Stimulated activated CD4-positive, alpha-beta T cell treated with anti-CD3 and anti-CD28 coated beads, Interleukin-4, amount 100 ng/mL, for 1 hour (primary cell): Measurements from ENCODE around the gene E2F2.

Experiments
- DNase-seq: peaks from one replicate; pipeline ENCODE4 v3.0.0-alpha.2; 2020

E2F2 gene

DNA sequence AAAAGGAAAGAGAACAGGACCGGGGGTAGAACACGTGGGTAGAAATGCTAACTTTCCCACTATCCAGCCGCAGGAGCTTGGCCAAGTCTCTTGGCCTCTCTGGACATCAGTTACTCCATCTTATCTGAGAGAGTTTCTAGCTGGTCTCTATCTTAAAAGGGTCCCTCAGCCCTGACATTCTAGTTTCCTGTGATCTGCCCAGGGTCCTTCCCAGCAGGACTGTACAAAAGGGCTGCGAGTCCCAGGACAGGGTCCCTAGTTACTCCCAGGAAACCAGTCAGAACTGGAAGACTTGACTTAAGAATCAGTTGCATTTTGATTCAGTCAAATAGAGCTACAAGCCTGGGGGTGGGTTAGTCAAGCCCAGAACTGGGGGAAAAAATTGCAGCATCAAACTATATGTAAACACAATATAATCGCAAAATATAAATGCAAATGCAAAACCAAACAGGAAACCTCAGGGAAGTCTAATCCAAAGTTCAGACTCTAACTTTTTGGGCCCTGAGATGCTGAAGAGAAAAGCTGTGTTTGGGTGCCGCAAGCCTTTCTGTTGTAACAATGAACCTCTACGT lies 49.9 kb downstream of the E2F2 start:
- DNase-seq: no peak

DNA sequence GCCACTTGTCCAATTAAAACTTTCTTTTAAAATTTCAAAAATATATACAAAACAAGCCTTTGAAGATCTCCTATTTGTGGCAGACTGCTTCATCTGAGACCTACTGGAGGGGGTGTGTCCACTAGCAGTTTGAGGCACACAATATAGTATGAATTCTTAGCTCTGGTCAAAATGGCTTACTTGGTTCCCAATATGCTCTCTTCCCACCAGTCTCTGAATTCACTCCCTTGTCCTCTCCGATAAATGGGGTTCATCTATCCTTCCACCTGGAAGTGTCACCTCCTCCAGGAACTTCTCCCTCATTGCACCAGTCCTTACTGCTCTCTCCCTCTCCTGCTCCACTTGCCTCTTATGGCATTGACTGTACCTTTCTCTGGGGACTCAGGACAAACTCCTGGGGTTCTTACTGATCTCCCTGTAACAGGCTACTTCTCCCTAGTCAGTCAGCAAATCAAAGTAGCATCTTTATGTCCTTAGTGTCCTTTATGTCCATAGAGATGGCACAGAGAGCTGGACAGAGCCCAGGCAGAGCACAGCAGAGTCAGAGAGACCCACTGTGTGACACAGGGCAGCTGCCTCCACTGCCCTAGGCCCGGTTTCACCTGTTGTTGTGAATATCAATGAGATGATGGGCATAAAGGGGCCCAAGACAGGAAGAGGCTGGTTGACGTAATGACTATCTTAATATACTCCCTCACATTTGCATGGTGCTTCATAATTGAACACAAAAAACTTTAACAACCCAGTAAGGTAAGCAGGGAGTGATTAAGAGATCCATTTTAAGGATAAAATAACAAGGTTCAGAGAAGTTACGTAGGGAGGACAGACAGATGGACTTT lies 50.6 kb downstream of the E2F2 start:
- DNase-seq: no peak

DNA sequence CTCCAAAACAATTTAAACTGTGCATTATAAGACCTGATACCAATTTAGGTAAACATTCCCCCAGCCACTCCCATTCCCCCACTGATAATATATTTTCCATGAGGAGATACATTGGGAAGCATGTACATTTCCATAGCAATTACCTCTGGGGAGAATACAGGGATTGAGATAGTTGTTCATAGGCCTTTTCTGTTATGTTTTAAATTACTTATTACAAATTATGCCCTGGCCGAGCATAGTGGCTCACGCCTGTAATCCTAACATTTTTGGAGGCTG lies 51.4 kb downstream of the E2F2 start:
- DNase-seq: no peak

DNA sequence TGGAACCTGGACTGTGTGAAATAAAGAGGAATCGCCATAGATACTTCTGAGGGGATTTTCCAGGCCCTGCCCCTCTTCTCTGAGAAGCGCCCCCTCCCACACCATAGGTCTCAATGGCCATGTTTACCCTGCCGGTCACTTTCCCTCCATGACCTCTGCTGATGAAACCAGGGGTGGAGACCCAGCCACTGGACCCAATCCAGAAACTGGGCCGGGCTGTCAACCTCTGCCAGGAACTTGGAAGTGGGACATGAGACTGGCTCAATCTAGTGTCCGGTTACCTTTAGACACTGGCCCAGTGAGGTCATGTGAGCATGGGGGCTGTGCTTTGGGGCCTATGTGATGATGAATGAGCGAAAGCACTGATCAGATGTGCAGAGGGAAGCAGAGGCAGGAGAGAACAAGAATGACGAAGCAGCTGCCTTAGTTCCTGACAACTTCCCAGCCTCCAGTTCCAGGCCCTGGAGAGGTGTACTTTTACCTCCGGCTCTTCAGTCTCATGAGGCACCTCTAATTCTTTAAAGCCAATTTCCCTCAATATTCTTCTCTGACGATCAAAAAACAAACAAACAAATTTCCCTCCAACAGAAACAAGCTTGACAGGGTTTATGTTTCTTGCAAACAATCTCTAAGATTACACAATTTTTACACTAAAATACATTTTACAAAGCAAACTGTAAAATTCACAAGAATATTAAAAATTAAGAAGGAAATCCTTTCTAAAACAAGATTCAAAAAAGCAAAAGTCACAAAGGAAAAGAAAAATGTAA lies 52.0 kb downstream of the E2F2 start:
- DNase-seq: no peak

DNA sequence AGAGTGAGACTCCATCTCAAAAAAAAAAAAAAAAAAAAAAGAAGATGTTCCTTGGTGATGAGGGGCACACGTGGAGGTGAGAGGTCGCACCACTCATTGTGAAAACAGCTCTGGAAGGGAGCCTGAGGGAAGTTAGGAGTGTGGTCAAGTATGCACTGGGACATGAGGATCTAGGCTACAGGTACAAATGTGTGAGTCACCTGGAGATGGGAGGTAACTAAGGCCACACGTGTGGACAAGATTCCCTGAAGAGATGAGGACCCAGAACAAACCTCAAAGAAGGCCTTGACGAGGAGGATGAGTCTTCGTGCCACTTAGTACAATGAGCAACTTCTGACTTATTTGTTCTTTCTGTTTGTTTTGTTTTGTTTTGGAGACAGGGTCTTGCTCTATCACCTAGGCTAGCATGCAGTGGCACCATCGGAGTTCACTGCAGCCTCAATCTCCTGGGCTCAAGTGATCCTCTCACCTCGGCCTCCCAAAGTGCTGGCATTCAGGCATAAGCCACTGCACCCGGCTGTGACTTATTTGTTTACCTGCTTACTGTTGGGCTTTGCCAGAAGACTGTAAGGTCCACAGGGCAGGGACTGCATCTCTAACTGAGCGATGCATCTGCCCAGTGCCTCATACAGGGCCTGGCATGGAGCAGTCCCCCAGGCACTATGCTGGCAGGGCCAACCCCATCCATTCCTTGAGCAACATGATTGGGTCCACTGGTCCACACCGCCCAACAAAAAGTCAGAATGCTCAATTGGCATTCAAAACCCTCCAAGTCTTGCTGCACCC lies 53.5 kb downstream of the E2F2 start:
- no peak for DNase-seq

DNA sequence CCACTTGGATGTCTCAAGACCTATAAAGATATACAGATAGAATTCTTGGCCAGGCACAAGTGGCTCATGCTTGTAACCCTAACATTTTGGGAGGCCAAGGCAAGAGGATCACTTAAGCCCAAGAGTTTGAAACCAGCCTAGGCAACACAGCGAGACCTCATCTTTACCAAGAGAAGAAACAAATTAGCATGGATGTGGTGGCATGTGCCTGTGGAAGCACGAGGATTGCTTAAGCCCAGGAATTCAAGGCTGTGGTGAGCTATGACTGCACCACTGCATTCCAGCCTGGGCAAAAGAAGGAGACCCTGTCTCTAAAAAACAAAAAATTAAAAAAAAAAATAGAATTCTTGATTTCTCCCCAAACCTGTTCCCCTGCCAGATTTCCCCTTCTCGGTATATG lies 55.4 kb downstream of the E2F2 start:
- no peak for DNase-seq

DNA sequence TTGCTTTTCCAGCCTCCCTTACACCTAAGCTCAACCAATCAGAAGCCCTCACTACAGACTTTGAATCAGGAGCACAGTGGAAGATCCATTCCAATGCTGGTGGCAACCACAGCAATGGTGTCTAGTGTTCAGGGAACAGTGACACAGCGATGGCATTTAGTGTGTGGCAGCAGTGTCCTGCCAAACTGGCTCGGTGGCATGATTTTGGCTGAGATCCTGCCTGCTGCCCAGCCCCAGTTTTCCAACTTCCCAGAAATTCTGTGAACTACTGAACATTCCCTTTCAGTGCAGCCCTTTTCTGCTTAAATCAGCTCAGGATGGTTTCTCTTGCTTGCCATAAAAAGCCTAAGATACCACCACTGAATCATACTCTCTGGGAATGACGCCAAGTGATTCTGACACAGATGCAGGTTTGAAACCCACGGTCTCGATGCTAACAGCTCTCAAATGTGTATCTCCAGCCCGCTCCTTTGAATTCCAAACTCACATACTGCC lies 55.9 kb downstream of the E2F2 start:
- no peak for DNase-seq

DNA sequence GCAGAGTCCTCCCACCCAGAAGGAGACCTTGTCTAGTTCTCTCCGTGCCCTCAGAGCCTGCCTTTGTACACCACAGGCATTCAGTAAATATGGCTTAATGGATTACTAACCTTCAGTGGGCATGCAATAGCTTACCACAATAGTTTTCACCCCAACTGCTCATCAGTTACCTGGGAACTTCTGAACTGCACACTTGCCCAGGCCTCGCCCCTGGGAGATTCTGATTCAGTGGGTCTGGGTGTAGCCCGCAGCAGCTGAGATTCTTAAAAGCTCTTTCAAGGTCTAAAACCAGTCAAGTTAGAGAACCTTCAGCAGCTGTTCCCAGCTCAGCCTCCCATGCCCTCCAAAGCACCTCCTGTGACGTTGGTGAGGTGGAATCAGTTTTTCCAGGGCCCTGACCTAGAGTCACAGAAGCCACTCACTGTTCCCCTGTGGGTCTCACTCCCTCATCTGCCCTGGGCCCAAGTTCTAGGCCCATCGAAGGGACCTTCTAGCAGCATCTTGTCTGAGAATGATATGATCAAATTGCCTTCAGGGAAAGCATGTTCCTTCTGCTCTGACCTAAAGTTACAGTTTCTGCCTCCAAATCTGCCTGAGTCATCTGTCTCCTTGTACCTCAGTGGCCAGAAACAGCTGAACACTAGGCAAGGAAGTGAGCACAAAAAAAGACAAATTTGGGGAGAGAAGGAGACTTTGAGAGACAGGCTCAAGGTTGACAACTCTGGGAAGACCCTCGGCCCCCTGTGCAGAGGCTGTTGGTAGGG lies 57.8 kb downstream of the E2F2 start:
- DNase-seq: no peak

DNA sequence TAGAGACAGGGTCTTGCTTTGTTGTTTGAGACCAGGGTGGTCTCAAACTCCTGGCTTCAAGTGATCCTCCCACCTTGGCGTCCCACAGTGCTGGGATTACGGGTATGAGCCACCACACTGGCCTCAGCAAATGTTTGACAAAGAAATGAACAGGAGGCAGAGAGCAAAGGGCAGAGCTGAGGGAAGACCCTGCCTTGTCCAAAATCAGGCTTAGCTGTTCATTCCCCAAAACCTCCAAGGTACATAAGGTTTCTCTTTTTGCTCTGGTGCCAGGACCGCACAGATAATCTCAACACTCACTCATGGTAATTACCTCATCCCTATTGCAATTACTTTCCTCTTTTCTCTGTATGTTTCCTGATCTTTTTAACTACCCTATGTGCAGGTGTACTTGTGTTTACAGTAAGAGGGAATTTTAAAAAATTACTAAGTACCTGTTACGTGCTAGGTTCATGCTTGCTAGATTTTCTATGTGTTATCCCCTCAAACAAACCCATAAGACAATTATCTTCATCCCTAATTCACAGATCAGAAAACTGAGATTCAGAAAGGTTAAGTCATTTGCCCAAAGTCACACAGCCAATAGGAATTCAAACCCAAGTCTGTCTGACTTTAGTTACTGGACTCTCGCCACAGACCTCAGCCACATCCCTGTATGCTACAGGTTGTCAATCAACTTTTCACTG lies 58.5 kb downstream of the E2F2 start:
- no peak for DNase-seq

DNA sequence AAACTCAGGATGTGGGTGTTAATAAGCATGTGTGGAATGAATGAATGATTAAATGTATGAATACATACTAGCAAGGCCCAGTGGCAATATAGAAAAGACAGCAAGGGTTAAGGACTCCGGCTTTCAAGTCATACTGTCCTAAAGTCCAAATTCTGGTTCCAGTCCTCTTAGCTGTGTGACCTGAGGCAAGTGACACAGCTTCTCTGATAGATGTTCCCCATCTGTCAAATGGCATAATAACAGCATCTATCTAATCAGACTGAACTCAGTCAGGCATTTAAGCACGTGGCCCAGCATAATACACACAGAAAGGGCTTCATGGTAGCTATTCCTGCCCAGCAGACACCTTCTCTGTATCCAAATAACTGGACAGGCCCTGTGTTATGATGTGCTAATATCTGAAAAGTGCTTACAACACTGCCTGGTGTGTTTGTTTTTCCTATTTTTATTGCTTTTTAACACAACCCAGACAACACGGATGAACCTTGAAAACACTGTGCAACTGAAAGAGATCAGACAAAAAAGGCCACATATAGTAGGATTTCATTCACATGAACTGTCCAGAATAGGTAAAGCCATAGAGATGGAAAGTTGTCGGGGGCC lies 59.5 kb downstream of the E2F2 start:
- DNase-seq: no peak

DNA sequence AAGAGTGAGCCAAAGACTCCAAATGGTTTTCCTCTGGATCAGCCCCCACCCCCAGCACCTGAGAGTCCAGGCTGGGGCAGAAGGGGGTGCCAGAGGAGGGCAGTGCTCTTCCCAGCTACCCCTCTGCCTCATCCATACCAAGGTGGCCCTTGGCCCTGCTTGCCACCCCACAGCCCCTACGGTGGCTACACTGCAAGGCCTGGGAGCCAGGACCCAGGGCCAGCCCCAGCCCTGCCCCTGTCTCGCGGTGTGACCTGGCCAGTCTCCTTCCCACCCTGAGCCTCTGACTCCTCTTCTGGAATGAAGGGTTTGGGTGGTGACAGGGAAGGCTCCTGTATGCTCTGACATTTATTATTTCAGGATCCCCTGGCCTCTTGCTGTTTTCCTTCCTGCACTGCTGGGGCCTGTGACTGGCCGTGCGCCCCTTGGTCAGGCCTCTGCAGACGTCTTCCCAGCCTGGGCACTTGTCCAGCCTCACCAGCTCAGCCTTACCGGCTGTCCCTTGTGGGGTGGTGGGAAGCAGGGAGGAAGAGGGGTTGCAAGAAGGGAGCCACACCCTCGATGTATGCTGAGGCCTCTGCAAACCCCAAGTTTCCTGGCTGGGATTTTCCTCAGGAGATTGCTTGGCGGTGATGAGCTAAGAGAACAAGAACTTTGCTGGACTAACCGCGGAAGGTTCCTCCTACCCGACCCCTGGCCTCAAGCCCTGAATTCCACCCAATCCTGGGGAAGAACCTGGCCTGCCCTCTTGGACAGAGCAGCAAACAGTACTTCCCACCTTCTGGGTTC lies 60.6 kb downstream of the E2F2 start:
- no peak for DNase-seq

DNA sequence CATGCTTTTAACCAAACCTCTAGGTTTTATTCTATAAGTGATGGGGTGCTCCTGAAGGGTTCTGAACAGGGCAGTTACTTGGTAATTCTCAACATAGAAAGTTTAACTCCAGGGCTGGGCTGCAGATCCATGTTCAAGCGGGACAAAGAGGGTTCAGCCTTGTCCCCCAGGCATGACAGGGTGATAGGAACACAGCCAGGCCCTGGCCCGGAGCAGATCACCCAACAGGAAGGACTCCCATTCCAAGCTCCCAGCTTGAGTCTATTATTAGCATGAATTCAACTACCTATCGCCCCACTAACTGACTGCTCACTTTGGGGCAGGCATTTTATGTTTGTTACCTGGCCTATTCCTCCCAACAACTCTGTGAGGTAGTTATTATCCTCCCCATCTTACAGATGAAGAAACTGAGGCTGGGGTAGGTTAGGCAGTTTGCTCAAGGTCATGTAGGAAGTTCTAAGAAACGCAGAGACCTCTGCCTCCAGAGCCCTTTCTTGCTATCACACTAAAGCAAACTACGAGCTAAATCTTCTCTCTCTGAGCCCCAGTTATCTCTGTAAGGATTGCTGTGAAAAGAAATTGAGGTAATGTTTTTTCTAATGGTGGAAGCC lies 61.6 kb downstream of the E2F2 start:
- DNase-seq: no peak

DNA sequence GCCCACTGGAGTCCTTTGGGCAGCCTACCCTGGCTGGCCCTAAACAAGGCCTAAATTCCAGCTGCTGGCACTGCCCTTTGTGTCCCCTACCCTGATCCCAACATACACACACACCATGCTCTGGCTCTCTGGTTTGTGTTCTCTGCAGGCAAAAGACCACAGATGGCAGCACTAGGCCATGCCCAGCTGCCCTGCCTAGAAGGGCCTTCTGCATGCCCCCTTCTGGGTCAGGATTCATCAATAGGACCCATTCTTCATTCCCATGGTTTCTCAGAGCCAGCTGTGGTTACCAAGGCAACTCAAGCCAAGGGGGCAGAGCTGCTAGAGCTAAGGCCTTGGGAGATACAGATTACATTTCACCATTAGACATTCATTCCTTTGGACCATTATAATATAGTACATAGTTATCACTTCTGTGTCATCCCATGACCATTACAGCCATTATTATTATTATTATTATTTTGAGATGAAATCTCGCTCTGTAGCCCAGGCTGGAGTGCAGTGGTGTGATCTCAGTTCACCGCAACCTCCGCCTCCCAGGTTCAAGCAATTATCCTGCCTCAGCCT lies 64.5 kb downstream of the E2F2 start:
- no peak for DNase-seq

DNA sequence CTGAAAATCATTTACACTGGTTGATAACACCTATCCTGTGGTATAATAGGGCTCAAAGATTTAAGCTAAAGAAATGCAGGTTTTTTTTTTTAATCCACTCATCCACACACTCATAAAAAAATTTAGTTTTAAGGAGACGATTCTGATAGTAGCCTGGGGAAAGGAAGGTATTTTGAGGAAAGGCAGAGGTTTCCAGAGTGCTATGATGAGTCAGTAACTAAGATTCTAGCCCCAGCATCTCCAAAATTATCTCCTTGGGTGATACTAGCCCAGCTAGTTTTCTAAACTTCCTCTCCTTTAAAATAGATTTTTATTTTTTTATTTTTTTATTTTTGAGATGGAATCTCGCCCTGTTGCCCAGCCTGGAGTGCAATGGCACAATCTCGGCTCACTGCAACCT lies 67.7 kb downstream of the E2F2 start:
- no peak for DNase-seq

DNA sequence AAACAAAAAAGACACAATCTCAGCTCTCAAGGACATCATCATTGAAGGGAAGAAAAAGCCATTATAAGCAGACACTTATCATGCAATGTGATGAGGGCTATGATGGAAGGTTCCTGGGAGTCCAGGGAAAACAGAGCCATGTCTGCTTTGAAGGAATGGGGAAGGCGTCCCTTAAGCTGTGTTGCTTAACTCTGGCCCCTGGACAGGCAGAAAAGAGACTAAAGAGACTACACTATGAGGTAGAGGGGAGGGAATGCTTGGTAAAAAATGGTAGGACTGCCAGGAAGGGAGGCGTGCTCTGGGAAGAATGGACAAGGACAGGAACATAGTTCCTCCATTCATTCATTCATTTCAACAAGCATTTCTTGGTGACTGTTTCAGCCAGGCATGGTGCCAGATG lies 68.3 kb downstream of the E2F2 start:
- DNase-seq: no peak

DNA sequence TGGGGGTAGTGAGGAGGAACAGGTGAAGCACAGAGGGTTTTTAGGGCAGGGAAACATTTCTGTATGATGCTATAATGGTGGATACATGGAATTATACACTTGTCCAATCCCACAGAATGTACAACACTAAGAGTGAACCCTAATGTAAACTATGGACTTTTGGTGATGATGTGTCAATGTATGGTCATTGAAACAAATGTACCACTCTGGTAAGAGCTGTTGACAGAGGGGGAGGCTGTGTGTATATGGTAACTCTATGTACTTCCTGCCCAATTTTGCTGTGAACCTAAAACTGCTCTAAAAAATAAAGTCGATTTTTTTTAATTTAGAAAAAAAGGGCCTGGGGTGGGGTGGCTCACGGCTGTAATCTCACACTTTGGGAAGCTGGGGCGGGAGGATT lies 70.0 kb downstream of the E2F2 start:
- DNase-seq: no peak

DNA sequence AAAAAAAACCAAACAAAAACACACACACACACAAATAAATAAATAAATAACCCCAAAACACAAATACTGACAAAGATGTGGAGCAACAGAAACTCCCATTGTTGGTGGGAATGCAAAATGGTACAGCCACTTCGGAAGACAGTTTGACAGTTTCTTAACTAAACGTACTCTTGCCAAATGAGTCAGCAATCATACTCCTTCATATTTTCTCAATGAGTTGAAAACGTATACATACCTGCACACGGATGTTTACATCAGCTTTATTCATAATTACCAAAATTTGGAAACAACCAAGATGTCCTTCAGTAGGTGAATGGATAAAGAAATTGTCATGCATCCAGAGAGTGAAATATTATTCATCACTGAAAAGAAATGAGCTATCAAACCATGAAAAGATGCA lies 70.5 kb downstream of the E2F2 start:
- no peak for DNase-seq

DNA sequence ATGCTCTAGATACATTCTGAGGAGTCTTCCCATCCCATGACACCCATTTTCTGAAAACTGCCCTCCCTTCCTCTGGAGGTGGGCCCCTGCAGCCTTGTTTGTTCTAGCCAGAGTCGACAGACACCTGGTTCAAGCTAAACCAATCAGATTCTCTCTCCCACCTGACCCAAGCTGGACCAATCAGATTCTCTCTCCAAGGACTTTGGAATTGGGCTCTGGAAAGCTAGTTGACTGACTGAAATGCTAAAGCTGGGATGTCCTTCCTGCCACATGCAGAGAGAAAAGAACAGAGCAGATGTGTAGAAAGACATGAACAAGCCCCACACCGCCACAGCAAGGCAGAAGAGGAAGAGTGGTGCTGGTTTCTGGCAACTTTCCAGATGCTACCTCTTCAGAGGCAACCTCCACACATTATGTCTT lies 71.7 kb downstream of the E2F2 start:
- DNase-seq: no peak
